ENCODE results near the gene BTG2. TPM values are rescaled to one million over a fixed set of nuclear protein-coding genes. Genes with fewer than 3 reads are reported as not detected.

BTG2 gene
- polyA plus RNA-seq, 2 of the 4 experiments (the other 2 are of a cell fraction): 7.2 to 16.4 TPM

- ChIA-PET CTCF (interaction anchor here (2.2 to 21.3 kb wide), 4 partner anchors 9 to 62 kb away, joined by 5 to 510 read pairs (median 92); partner anchors contain the start of gene FMOD), POLR2A (no interaction called here)
- no peak overlapping the region for H3K4me2 ChIP-seq
- DNase-seq (ENCODE audit: low read depth in 1 of 2, low spot score in 1 of 2) (no peak), FAIRE-seq (no peak), ATAC-seq (peak in 1 of 2 experiments; percentile 20; a peak in 3 of 6 replicates)
- no peak for TF ChIP-seq CHD2 (IDR thresholded peaks at IDR 0.05; ENCODE audit: low read length, partially characterized antibody)
- no peak for TF ChIP-seq RAD21 (conservative IDR thresholded peaks at IDR 0.05 in 1 of 2, IDR thresholded peaks at IDR 0.05 in 1 of 2)
- TF ChIP-seq KDM5A (IDR thresholded peaks at IDR 0.05): no peak
- no peak for TF ChIP-seq NPAS2 (CRISPR knock-in tag; IDR thresholded peaks at IDR 0.05; ENCODE audit: borderline replicate concordance)
- TF ChIP-seq FOSL2 (IDR thresholded peaks at IDR 0.05): no peak
- no peak for TF ChIP-seq FOSL2 (CRISPR knock-in tag; IDR thresholded peaks at IDR 0.05)
- TF ChIP-seq NR3C1 (IDR thresholded peaks at IDR 0.05): no peak
- no peak for TF ChIP-seq CBX2 (IDR thresholded peaks at IDR 0.05; ENCODE audit: borderline replicate concordance, low read depth)
- no peak for TF ChIP-seq ZNF302 (CRISPR knock-in tag; IDR thresholded peaks at IDR 0.05)
- TF ChIP-seq TP53 (CRISPR knock-in tag; IDR thresholded peaks at IDR 0.05): no peak
- no peak for TF ChIP-seq SREBF2 (IDR thresholded peaks at IDR 0.05)
- no peak for TF ChIP-seq BHLHE40 (IDR thresholded peaks at IDR 0.05; ENCODE audit: low read depth, low read length)
- TF ChIP-seq RARB (CRISPR knock-in tag; IDR thresholded peaks at IDR 0.05): no peak
- no peak for TF ChIP-seq ZSCAN20 (CRISPR knock-in tag; IDR thresholded peaks at IDR 0.05)
- no peak for TF ChIP-seq NFE2L2 (conservative IDR thresholded peaks at IDR 0.05; ENCODE audit: low read length)
- no peak for TF ChIP-seq HDAC2 (IDR thresholded peaks at IDR 0.05)
- TF ChIP-seq PHF8 (IDR thresholded peaks at IDR 0.05; ENCODE audit: borderline replicate concordance, low read depth): no peak
- H3K4me1 ChIP-seq: peaks cover 12% of the 10 kb centered on the region
- H3K4me3 ChIP-seq: no peak overlapping the region
- H3K9me3 ChIP-seq: no peaks in the 10 kb centered on the region
- no peak overlapping the region for H3K27ac ChIP-seq
- 71% methylated on average over 13 of the region's 13 CpGs for WGBS (ENCODE audit: missing lambda C conversion rate)
Observed at GRCh38 chr1:203278082-203278884, 27.0 kb upstream of the BTG2 start.

GRCh38 chr1:203278885-203279406 lies 26.4 kb upstream of the BTG2 start:
- 82% methylated on average over 8 of the region's 8 CpGs for WGBS (ENCODE audit: missing lambda C conversion rate)
- TF ChIP-seq HMGXB4 (CRISPR knock-in tag; IDR thresholded peaks at IDR 0.05; ENCODE audit: borderline replicate concordance) (no peak), EP300 (IDR thresholded peaks at IDR 0.05) (no peak), CTCF (IDR thresholded peaks at IDR 0.05) (no peak), REST (IDR thresholded peaks at IDR 0.05) (no peak), PHF8 (IDR thresholded peaks at IDR 0.05; ENCODE audit: borderline replicate concordance, low read depth) (no peak), NFE2L2 (conservative IDR thresholded peaks at IDR 0.05; ENCODE audit: low read length) (no peak), FOXS1 (CRISPR knock-in tag; IDR thresholded peaks at IDR 0.05) (no peak)
- no peaks in the 10 kb centered on the region for H3K9me3 ChIP-seq
- no peak overlapping the region for H3K4me3 ChIP-seq
- H3K4me2 ChIP-seq: no peak overlapping the region
- H3K27ac ChIP-seq: no peak overlapping the region
- ChIA-PET CTCF (interaction anchor here (1.3 to 21.3 kb wide), 4 partner anchors 9 to 422 kb away, joined by 3 to 510 read pairs (median 92); partner anchors contain the start of gene FMOD), POLR2A (no interaction called here)
- peaks cover 8% of the 10 kb centered on the region; the same call in 2 of the 3 replicates for H3K4me1 ChIP-seq
- DNase-seq (ENCODE audit: low read depth in 1 of 2, low spot score in 1 of 2): no peak
- ATAC-seq: no peak
- no peak for FAIRE-seq

Data from A549 (cell line).